ENCODE results near the gene DAAM2.

DAAM2 gene

GRCh38 chr6:39819228-39819627, 27.1 kb downstream of the DAAM2 start:
- no peak for DNase-seq (ENCODE audit: low read depth in 2 of 2)

- no peak for DNase-seq (ENCODE audit: low read depth in 2 of 2)
Observed at GRCh38 chr6:39819676-39820075, 27.5 kb downstream of the DAAM2 start.

- no peak for DNase-seq (ENCODE audit: low read depth in 2 of 2)
Observed at GRCh38 chr6:39820553-39820952, 28.4 kb downstream of the DAAM2 start.

DNA sequence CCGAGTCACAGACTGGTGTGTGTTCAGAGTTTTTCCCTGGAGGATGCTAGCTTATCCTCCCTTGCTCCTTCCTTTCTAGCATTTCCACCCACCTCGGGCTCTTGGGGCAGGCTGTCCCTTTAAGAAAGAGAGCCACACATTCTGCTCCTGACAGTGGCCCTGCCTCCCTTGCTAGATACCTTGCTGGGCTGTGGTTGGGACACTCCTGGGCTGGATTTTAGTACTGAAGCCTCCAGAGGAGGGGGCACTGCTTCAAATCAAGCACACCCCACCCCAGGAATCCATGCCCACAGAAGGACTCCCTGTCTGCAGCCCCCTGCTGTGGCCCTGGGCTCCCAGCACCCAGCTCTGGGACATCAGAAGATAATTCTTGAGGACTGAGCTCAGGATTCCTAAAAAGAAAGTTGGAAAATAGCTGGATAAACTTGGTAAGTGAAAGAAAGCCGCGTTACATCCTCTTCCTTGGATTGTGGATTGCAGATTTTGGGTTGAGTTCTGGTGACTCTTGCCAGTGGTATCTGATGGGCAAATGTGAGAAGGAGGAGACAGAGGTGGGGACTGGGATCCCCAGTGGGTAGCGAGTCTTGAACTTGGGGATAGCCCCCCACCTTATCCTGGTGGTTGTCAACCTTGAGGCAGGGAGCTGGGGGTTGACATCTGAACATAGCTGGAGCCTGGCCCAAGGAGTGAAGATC, 29.0 kb downstream of the DAAM2 start:
- no peak for DNase-seq (ENCODE audit: low read depth in 2 of 2)

GRCh38 chr6:39821742-39822532, 29.8 kb downstream of the DAAM2 start:
- DNase-seq (ENCODE audit: low read depth in 2 of 2) = no peak

DNA sequence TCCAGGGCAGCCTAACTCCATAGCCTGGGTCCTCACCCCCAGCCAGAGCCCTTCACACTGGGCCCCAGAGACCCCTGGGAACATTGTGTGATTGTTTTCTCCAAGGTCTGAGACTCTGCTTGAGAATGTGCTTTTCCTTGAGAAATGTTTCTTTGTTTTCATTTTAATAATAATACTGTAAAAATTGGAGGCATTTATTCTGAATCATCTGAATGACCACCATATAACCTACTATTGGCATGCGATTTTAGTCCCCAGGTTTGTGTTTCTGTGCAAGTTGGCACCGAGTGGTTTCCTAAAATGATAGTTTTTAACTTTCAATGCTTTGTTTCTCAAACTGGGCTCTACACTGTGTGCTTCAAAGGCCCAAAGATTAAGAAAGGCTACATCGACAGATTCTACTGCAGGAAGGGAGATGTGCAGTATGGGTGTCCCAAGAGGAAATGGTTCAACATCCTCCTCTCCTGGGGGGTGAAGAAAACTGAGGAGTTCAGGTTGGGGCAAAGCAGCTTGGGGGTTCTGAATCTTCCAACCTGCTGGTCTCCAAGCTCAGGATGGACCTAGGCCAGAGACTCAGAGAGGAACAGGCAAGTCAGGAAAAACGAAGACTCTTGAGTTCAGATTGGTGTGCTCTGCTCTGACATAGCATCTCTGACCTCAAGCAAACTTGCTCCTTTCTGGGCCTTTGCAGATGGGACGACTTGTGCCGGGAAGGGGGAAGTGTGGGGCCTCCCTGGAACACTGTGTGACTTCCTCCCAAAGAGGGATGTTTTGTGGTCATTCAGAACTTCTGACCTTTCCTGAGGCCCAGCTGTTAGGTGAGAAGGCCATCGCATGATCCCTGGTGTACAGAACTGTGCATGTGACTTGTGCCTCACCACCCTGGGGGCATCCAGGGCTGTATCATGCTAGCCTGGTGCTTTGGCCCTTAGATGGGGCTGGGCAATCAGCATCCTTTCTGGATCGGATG, 31.0 kb downstream of the DAAM2 start:
- no peak for DNase-seq (ENCODE audit: low read depth in 2 of 2)

GRCh38 chr6:39824030-39824926, 32.1 kb downstream of the DAAM2 start:
- no peak for DNase-seq (ENCODE audit: low read depth in 2 of 2)

DNA sequence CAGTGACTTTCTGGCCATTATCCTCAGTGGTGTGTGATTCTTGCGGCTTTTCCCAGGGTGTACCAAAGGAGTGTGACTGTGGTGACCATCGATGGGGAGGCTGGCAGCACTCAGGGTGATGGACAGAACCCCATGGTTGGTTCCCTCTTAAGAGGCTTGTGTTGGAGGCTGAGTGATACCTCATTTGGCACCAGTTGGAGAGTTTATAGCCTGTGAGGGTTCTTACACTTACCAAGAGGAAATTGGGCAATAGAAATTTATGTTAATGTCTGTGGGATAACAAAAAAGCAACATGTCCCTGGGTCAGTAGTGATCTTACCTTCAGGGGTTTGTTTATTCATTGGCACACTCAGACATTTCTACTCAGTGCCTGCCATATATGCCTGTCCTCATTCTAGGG, 37.2 kb downstream of the DAAM2 start:
- no peak for DNase-seq (ENCODE audit: low read depth in 2 of 2)

DNA sequence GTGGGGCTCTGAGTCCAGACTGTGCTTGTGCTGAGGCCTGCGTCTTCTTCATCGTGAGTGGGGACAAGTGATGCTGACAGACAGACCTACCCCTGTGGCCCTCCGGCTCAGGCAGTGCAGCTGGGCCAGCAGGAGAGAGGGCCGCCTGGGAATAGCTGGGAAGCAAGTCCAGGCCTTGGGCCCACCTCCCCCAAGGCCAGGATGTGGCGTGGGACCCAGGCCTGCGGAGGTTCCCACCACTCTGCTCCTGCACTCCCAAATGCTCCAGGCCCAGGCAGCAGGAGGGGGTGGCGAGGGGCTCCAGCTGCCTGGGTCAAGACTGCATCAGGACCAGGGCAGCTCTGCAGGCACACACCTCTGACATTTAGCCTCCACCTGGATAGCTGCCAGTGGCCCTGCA, 38.3 kb downstream of the DAAM2 start:
- no peak for DNase-seq (ENCODE audit: low read depth in 2 of 2)

GRCh38 chr6:39831701-39832100, 39.5 kb downstream of the DAAM2 start:
- no peak for DNase-seq (ENCODE audit: low read depth in 2 of 2)

GRCh38 chr6:39834278-39834677, 42.1 kb downstream of the DAAM2 start:
- DNase-seq (ENCODE audit: low read depth in 2 of 2) = no peak

- no peak for DNase-seq (ENCODE audit: low read depth in 2 of 2)
Observed at GRCh38 chr6:39834866-39835265, 42.7 kb downstream of the DAAM2 start.

DNA sequence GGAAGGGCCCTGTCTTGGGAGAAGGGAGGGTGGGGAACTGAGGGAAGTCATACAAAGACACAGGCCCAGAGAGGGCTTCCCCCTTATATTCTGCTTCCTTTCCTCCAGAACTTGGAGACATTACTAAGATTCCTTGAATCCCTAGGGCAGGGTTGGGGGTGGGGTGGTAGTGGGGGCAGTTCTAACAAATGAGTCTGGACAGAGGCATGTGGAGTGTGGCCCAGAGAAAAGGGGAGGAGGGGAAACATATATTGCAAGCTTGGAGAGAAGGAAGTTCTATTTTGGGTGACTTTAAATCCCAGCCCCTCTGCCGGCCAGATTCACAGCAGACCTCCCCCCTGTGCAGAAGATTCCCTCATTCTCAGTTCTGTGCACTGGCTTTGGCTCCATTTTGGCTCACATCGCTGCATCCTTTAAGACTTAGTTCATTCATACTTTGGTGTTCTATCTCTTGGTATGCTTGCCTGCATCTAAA, 43.7 kb downstream of the DAAM2 start:
- no peak for DNase-seq (ENCODE audit: low read depth in 2 of 2)

DNA sequence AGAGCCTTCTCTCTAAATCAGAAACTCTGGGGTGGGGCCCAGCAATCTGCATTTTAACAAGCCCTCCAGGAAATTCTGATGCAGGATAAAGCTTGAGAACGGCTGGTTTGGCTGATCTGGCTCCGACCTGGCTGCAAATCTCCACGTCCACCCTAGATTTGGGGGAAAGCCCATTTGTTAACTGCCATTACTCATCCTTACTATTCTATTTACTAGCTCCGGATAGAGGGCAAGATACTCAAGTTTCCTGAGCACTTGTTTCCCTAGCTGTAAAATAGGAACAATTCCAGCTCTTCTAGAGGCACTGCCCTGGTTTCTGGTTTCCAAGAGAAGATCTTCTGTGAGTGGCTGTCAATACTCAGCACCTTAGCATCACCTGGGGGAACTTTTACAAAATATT, 44.4 kb downstream of the DAAM2 start:
- no peak for DNase-seq (ENCODE audit: low read depth in 2 of 2)

GRCh38 chr6:39839445-39839844, 47.3 kb downstream of the DAAM2 start:
- DNase-seq (ENCODE audit: low read depth in 2 of 2) = no peak

- no peak for DNase-seq (ENCODE audit: low read depth in 2 of 2)
Observed at GRCh38 chr6:39840781-39841180, 48.6 kb downstream of the DAAM2 start.

DNA sequence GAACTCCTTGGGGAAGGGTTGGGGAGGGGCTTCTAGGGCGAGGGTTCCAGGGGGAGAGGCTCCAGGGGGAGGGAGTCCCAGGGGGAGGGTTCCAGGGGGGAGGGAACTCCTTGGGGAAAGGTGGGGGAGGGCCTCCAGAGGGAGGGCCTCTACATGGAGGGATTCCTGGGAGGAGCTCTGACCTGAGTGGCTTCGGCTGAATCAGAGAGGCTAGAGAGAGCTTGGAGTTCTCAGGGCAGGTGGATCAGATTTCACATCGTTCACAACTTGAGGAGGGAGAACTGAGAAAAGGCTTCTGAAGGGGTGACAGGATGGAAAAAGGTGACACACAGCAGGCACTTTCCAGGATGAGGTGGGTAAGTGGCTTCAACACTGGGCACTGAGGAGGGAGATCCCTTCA, 49.1 kb downstream of the DAAM2 start:
- no peak for DNase-seq (ENCODE audit: low read depth in 2 of 2)

GRCh38 chr6:39841923-39842322, 49.7 kb downstream of the DAAM2 start:
- no peak for DNase-seq (ENCODE audit: low read depth in 2 of 2)

GRCh38 chr6:39843305-39844020, 51.3 kb downstream of the DAAM2 start:
- no peak for DNase-seq (ENCODE audit: low read depth in 2 of 2)

DNA sequence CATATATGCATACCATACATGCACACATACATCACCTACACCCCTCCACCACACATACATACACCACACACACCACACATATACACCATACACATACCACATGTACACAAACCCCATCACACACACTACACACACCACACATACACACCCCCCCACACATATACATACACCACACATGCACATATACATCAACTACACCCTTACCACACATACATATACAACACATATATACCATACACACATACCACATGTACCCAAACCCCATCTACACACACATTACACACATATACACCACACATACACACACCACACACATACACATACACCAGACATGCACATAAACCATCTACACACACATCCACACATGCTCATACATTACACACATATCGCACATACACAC, 52.7 kb downstream of the DAAM2 start:
- no peak for DNase-seq (ENCODE audit: low read depth in 2 of 2)
